Fibroblast of the aortic adventitia (primary cell): Measurements from ENCODE around the gene KCTD16. TPM values are rescaled to one million over a fixed set of nuclear protein-coding genes. Genes with fewer than 3 reads are reported as not detected.

ENCODE experiments used
- DNase-seq: peaks from one replicate; pipeline ENCODE4 v3.0.0-alpha.2; 2010; ENCODE audit warnings: low read depth
- H3K4me3 ChIP-seq: 2 replicates; pipeline ENCODE4 v1.5.1; 2011; ENCODE audit warnings: low read depth, mild to moderate bottlenecking, control low read depth, low read length, moderate library complexity
- total RNA-seq: library from RNA; depleted of rRNA; stranded (reverse); fragments of >200 nt; gene quantifications from 2 replicates; pipeline ENCODE4 v1.2.3, GENCODE V29; 2012; ENCODE audit warnings: low replicate concordance
- TF ChIP-seq, protein P1 (sequence below): IDR thresholded peaks from 2 replicates; pipeline ENCODE4 v1.5.1; 2011; ENCODE audit warnings: mild to moderate bottlenecking, low read length, control low read depth, inconsistent platforms; ENCODE audit not compliant: insufficient read depth

KCTD16 gene
- total RNA-seq, 1 donor: 12.6 TPM

GRCh38 chr5:144179226-144179625, 8.6 kb downstream of the KCTD16 start:
- TF ChIP-seq, protein P1, sequence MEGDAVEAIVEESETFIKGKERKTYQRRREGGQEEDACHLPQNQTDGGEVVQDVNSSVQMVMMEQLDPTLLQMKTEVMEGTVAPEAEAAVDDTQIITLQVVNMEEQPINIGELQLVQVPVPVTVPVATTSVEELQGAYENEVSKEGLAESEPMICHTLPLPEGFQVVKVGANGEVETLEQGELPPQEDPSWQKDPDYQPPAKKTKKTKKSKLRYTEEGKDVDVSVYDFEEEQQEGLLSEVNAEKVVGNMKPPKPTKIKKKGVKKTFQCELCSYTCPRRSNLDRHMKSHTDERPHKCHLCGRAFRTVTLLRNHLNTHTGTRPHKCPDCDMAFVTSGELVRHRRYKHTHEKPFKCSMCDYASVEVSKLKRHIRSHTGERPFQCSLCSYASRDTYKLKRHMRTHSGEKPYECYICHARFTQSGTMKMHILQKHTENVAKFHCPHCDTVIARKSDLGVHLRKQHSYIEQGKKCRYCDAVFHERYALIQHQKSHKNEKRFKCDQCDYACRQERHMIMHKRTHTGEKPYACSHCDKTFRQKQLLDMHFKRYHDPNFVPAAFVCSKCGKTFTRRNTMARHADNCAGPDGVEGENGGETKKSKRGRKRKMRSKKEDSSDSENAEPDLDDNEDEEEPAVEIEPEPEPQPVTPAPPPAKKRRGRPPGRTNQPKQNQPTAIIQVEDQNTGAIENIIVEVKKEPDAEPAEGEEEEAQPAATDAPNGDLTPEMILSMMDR: no peak
- H3K4me3 ChIP-seq: no peak overlapping the region
- DNase-seq: no peak

DNA sequence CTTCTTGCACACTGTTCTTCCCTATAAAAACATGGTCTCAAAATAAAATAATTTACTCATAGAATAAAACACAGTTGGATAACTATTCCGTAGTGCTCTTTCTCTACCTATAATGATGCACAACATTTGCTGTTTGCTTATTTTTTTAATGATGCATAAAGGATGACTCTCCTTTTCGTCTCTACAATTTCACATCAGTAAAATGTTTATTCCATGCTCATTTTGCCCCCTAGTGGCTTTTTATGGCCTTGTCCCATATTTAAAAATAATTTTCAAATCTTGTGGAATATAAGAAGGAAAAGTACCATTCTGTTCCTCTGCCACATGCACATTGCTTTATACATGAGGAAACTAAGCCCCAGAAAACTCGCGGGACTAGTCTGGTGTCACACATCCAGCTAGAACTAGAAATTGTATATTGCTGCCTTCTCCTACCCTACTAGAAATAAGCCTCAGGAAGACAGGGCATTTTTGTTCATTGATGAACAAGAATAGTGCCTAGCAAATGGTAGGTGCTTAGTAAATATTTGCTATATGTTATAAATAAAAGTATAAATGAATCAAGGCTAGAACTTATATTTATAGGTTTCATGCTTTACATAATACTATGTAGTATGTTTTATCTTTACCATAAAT, 12.7 kb downstream of the KCTD16 start:
- DNase-seq: peak; percentile 71
- no peak overlapping the region for H3K4me3 ChIP-seq
- TF ChIP-seq, protein P1: peak; percentile 71

DNA sequence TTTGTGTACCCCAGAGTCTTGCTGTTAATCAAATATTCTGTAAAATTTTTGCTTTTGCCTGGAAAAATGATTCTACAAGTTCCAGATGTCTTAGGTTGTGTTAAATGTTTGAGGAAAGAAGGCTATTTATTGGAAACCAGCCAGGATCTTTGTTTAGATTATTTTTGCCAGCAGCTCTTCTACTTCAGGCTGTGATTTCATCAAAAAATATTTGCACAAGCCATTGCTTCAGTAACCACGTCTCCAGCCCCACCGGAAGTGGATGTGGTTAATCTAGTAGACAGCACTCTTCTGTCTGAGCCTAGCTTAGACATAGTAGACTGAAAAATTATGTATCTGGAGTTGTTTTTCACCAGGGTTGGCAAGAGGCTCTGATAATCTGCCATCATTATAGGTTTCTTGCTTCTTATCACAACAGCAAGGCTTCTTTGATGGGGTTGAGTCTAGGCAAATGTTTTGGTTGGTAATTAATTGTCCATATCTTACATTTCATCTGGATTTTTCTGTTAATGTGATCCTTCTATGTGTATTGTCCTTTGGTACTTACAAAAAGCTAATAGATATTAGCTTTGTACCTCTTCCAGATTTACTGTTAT, 17.1 kb downstream of the KCTD16 start:
- peak; percentile 98 for DNase-seq
- TF ChIP-seq, protein P1: no peak
- no peak overlapping the region for H3K4me3 ChIP-seq

GRCh38 chr5:144189800-144190429, 19.2 kb downstream of the KCTD16 start:
- TF ChIP-seq, protein P1: no peak
- peak; percentile 92 for DNase-seq
- H3K4me3 ChIP-seq: no peak overlapping the region

GRCh38 chr5:144191531-144191930, 20.9 kb downstream of the KCTD16 start:
- TF ChIP-seq, protein P1: no peak
- DNase-seq: no peak
- H3K4me3 ChIP-seq: no peak overlapping the region

DNA sequence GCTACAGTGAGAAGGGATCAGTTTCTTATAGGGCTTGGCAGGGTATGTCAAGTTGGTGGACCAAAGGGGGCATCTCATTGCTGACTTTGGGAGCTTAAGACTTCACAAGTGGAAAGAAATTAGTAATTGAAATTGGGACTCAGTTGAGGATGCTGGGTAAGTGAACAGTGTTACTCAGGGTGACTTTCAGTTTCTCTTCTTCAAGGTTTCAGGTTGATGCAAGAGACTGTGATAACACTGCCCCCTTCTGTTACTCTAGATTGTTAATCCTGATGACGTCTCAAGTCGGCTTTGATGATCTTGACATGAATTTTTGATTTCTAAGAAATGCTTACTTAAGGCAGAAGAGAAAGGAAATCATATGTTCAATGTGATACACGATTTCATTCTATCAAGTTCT, 21.3 kb downstream of the KCTD16 start:
- H3K4me3 ChIP-seq: no peak overlapping the region
- peak; percentile 79 for DNase-seq
- TF ChIP-seq, protein P1: peak; percentile 49
